A549 (cell line): Measurements from ENCODE around the gene PRMT5. TPM values are rescaled to one million over a fixed set of nuclear protein-coding genes. Genes with fewer than 3 reads are reported as not detected.

Source experiments
- ATAC-seq, 2 experiments: fragments of 200-7000 bp in 1 of 2; fragments of >200 bp in 1 of 2; cut with Nextera tagmentation in 1 of 2; cut with Tn5 transposase in 1 of 2; 3 replicates each; pipeline versions ENCODE4 v1.8.0 to v1.9.1; 2018 to 2020; ENCODE audit warnings: mild to moderate bottlenecking in 1 of 2, moderate library complexity in 1 of 2
- CTCF ChIA-PET: fragments of 300-600 bp; sonication (Branson Sonifier 250); formaldehyde crosslinking; extraction: SDS; loops from one replicate; lab custom pipeline; 2021; ENCODE audit warnings: antibody characterized with exemption, inconsistent platforms; lab: Yijun Ruan, JAX
- POLR2A ChIA-PET: fragments of 350-600 bp; formaldehyde crosslinking; extraction: SDS; loops from one replicate; lab custom pipeline; 2021; ENCODE audit warnings: antibody characterized with exemption, inconsistent platforms; lab: Yijun Ruan, JAX
- DNase-seq, 2 experiments: peaks; one replicate each; pipeline versions ENCODE4 v3.0.0 to v3.0.0-alpha.2; 2011 to 2016; ENCODE audit warnings: low read depth in 1 of 2, low spot score in 1 of 2
- FAIRE-seq: peaks from 2 replicates; lab custom pipeline; 2011; peaks lifted over from hg19 to GRCh38; lab: Jason Lieb, UNC
- H3K27ac ChIP-seq, 2 experiments: fragments of >200 bp; sonication (Bioruptor Twin); formaldehyde crosslinking; 3 replicates each; pipeline ENCODE4 v1.5.1; 2016 to 2017
- H3K4me1 ChIP-seq: fragments of >200 bp; sonication (Bioruptor Twin); formaldehyde crosslinking; 3 replicates; pipeline ENCODE4 v1.6.1; 2016
- H3K4me2 ChIP-seq: fragments of >200 bp; sonication (Bioruptor Twin); formaldehyde crosslinking; 3 replicates; pipeline ENCODE4 v1.6.1; 2016
- H3K4me3 ChIP-seq: fragments of >200 bp; sonication (Bioruptor Twin); formaldehyde crosslinking; 3 replicates; pipeline ENCODE4 v1.5.1; 2016
- H3K9me3 ChIP-seq: fragments of >200 bp; sonication (Bioruptor Twin); formaldehyde crosslinking; 3 replicates; pipeline ENCODE4 v1.6.1; 2016
- CTCF ChIP-seq: fragments of >200 bp; sonication (Bioruptor Twin); formaldehyde crosslinking; IDR thresholded peaks from 3 replicates; pipeline ENCODE4 v1.5.1; 2016
- ELK1 ChIP-seq: fragments of 150-350 bp; IDR thresholded peaks from 2 replicates; pipeline ENCODE4 v1.6.1; 2014; ENCODE audit warnings: low read depth, mild to moderate bottlenecking, low read length
- HES2 ChIP-seq: fragments of >200 bp; sonication (Bioruptor Twin); formaldehyde crosslinking; IDR thresholded peaks from 2 replicates; pipeline ENCODE4 v1.6.1; 2016
- HMGXB4 ChIP-seq: fragments of 250-450 bp; sonication (Bioruptor Pico); IDR thresholded peaks from 2 replicates; pipeline ENCODE4 v1.5.0; 2021; ENCODE audit warnings: mild to moderate bottlenecking, moderate library complexity, borderline replicate concordance
- KDM5A ChIP-seq: fragments of 200-600 bp; sonication (generic); IDR thresholded peaks from 2 replicates; pipeline ENCODE4 v1.6.1; 2016; ENCODE audit warnings: antibody characterized with exemption, mild to moderate bottlenecking
- MYC ChIP-seq: IDR thresholded peaks from 2 replicates; pipeline ENCODE4 v1.6.1; 2012; ENCODE audit warnings: mild to moderate bottlenecking, inconsistent platforms, low read length, improper control_type of control experiment, borderline replicate concordance
- REST ChIP-seq: fragments of 200-600 bp; sonication (generic); IDR thresholded peaks from 2 replicates; pipeline ENCODE4 v1.6.1; 2016; ENCODE audit warnings: antibody characterized with exemption, mild to moderate bottlenecking, moderate library complexity
- TFCP2L1 ChIP-seq: fragments of 250-450 bp; sonication (Bioruptor Pico); IDR thresholded peaks from 2 replicates; pipeline ENCODE4 v1.5.0; 2021; ENCODE audit warnings: mild to moderate bottlenecking
- WGBS: methylation state at CpG from one replicate; pipeline ENCODE4 v1.1.6; 2017; ENCODE audit errors: missing lambda C conversion rate; 5-methylcytosine and 5-hydroxymethylcytosine counted together
- polyA plus RNA-seq, 4 experiments: library from polyadenylated mRNA; depleted of rRNA in 3 of 4; stranded (reverse); fragments of >200 nt; fragmentation: RNase III in 1 of 4; extraction: RNeasy Plus Mini Kit Qiagen cat#74134 plus additional on column Dnase treatment in 1 of 4; gene quantifications; 2 replicates in 3 of 4; 3 replicates in 1 of 4; pipeline ENCODE4 v1.2.3, GENCODE V29; 2011 to 2017

Gene PRMT5
- polyA plus RNA-seq, 2 of the 4 experiments (the other 2 are of a cell fraction) = 188 to 214 TPM

- ChIA-PET CTCF (interaction anchor here (1.0 to 1.5 kb wide), 2 partner anchors 23 to 51 kb away, joined by 3 to 4 read pairs; no protein-coding TSS in a partner anchor), POLR2A (no interaction called here)
- no peak for DNase-seq
- no peak for TF ChIP-seq KDM5A
- TF ChIP-seq, all 56 proteins: peak for 0
- Histone ChIP-seq H3K27ac (no peak overlapping the region), H3K4me1 (peaks cover 41% of the 10 kb centered on the region), H3K4me2 (no peak overlapping the region), H3K9me3 (no peaks in the 10 kb centered on the region), H3K4me3 (no peak overlapping the region)
- ATAC-seq (no peak), FAIRE-seq (no peak)
- WGBS = 98% methylated on average over 5 of the region's 5 CpGs
Observed at GRCh38 chr14:22923746-22924145, 5.4 kb downstream of the PRMT5 start.

GRCh38 chr14:22922294-22922693 lies 6.9 kb downstream of the PRMT5 start:
- peak overlapping the region in 1 of 2 experiments; percentile 41; a peak in 2 of 6 replicates for H3K27ac ChIP-seq

More at GRCh38 chr14:22922294-22922693, 6.9 kb downstream of the PRMT5 start:
- Histone ChIP-seq H3K4me2 (peak overlapping the region; percentile 23; the same call in 1 of the 3 replicates), H3K9me3 (no peaks in the 10 kb centered on the region), H3K4me1 (peaks cover 30% of the 10 kb centered on the region), H3K4me3 (no peak overlapping the region)
- CTCF ChIA-PET = interaction anchor here (1.0 to 5.1 kb wide), 2 partner anchors 8 to 61 kb away, joined by 3 to 44 read pairs; partner anchors contain the start of gene PRMT5
- TF ChIP-seq CTCF (no peak), HMGXB4 (CRISPR knock-in tag) (no peak), TFCP2L1 (CRISPR knock-in tag) (no peak), ELK1 (no peak), MYC (no peak), HES2 (no peak), REST (no peak), KDM5A (no peak)
- POLR2A ChIA-PET = no interaction called here
- 97% methylated on average over 2 of the region's 2 CpGs for WGBS
- ATAC-seq (no peak), FAIRE-seq (no peak), DNase-seq (no peak)
